Transverse colon (tissue), 4 donors: ENCODE measurements around the gene ADAM10. TPM values are rescaled to one million over a fixed set of nuclear protein-coding genes. Genes with fewer than 3 reads are reported as not detected.

ENCODE experiments used
- DNase-seq: peaks from one replicate; pipeline ENCODE4 v3.0.0-alpha.2; 2019
- H3K27ac ChIP-seq, 4 donors: fragments of 200-600 bp; sonication (generic); 2 replicates each; pipeline ENCODE4 v1.5.1; 2016 to 2018; ENCODE audit warnings: inconsistent platforms in 4 of 4
- H3K27me3 ChIP-seq: fragments of 200-600 bp; sonication (generic); 2 replicates; pipeline ENCODE4 v1.5.1; 2017; ENCODE audit warnings: inconsistent platforms
- H3K36me3 ChIP-seq, 4 donors: fragments of 200-600 bp; sonication (generic); 2 replicates each; pipeline ENCODE4 v1.5.1; 2017 to 2019; ENCODE audit warnings: inconsistent platforms in 4 of 4
- H3K4me1 ChIP-seq, 4 donors: fragments of 200-600 bp; sonication (generic); 2 replicates each; pipeline ENCODE4 v1.5.1; 2017 to 2020; ENCODE audit warnings: inconsistent platforms in 4 of 4
- H3K4me3 ChIP-seq, 4 donors: fragments of 200-600 bp; sonication (generic); 1 replicate in 1 of 4; 2 replicates in 3 of 4; pipeline versions ENCODE4 v1.5.1 to v1.6.1; 2017 to 2019; ENCODE audit warnings: inconsistent platforms in 4 of 4
- H3K9me3 ChIP-seq, 2 donors: fragments of 200-600 bp; sonication (generic); 2 replicates each; pipeline ENCODE4 v1.5.1; 2017 to 2019; ENCODE audit warnings: inconsistent platforms in 2 of 2
- CTCF ChIP-seq, 5 experiments: fragments of 200-600 bp in 3 of 5; fragments of 450-650 bp in 2 of 5; sonication (generic) in 3 of 5; IDR thresholded peaks; 1 replicate in 2 of 5; 2 replicates in 3 of 5; pipeline ENCODE4 v1.5.1; 2016 to 2017; ENCODE audit warnings: antibody characterized with exemption in 5 of 5, inconsistent platforms in 3 of 5, mild to moderate bottlenecking in 2 of 5, moderate library complexity in 1 of 5
- EP300 ChIP-seq: sonication (generic); formaldehyde crosslinking; IDR thresholded peaks from one replicate; pipeline ENCODE4 v1.6.1; 2017; ENCODE audit warnings: antibody characterized with exemption, low read depth
- POLR2A ChIP-seq: fragments of 450-650 bp; IDR thresholded peaks from one replicate; pipeline ENCODE4 v1.6.1; 2016; ENCODE audit warnings: antibody characterized with exemption, mild to moderate bottlenecking, moderate library complexity
- POLR2AphosphoS5 ChIP-seq, 3 donors: sonication (generic); formaldehyde crosslinking; IDR thresholded peaks; one replicate each; pipeline ENCODE4 v1.6.1; 2016; ENCODE audit warnings: antibody characterized with exemption in 3 of 3
- WGBS, 2 donors: methylation state at CpG; one replicate each; pipeline ENCODE4 v1.1.5; 2018; ENCODE audit warnings: low coverage in 1 of 2; 5-methylcytosine and 5-hydroxymethylcytosine counted together
- in situ Hi-C, 4 donors: fragments of 200-750 bp; cut with MboI; loops; one replicate each; pipeline versions ENCODE4 v1.15.0 to v1.15.1; 2017; ENCODE audit warnings: low sequenced_read_pairs in 3 of 4, low pct_ligation_motif_present in 1 of 4, low pct_unique_long_range_greater_than_20kb in 1 of 4
- intact Hi-C: fragments of 100-400 bp; cut with DNase I; formaldehyde crosslinking; loops from one replicate; pipeline ENCODE4 v1.15.1; 2023; ENCODE audit warnings: low total_unique reads
- total RNA-seq, 4 donors: library from RNA; depleted of rRNA; stranded (reverse); fragments of >200 nt; gene quantifications; one replicate each; pipeline ENCODE4 v1.1.0, GENCODE V29; 2016

Gene ADAM10
- total RNA-seq, 4 donors from 2014 or later: 45.3 to 941 (median 69.1) TPM

- no peak for TF ChIP-seq EP300
- TF ChIP-seq POLR2AphosphoS5 (IDR thresholded peaks at IDR 0.05): no peak
- TF ChIP-seq CTCF (IDR thresholded peaks at IDR 0.05): no peak
- no peak for TF ChIP-seq POLR2A
- H3K27ac ChIP-seq: no peak overlapping the region
- intact Hi-C loops: no loop called here
- in situ Hi-C loops: no loop called here
- H3K4me3 ChIP-seq: no peak overlapping the region
- peaks cover 0 to 9% (median 5%) of the 10 kb centered on the region in 4 donors for H3K4me1 ChIP-seq
- H3K36me3 ChIP-seq: no peaks in the 10 kb centered on the region
- 0% methylated on average over 1 of the region's 1 CpG for WGBS, 2 donors
- H3K27me3 ChIP-seq: no peaks in the 10 kb centered on the region
- no peak for DNase-seq
- no peaks in the 10 kb centered on the region for H3K9me3 ChIP-seq
Observed at GRCh38 chr15:58561321-58561720, 188.2 kb downstream of the ADAM10 start.

- Histone ChIP-seq H3K4me1 (peaks cover 0 to 19% (median 7%) of the 10 kb centered on the region in 4 donors), H3K27me3 (no peaks in the 10 kb centered on the region), H3K4me3 (no peak overlapping the region), H3K36me3 (no peaks in the 10 kb centered on the region), H3K27ac (peak overlapping the region in 2 of 4 donors; percentile 4 to 52), H3K9me3 (no peaks in the 10 kb centered on the region)
- WGBS, 2 donors: 64% methylated on average over 6 of the region's 6 CpGs
- in situ Hi-C loops: no loop called here
- DNase-seq: peak; percentile 50
- TF ChIP-seq POLR2AphosphoS5 (IDR thresholded peaks at IDR 0.05): no peak
- no peak for TF ChIP-seq EP300
- no peak for TF ChIP-seq POLR2A
- TF ChIP-seq CTCF (IDR thresholded peaks at IDR 0.05): no peak
- intact Hi-C loops: no loop called here
Observed at GRCh38 chr15:58559904-58560588, 189.5 kb downstream of the ADAM10 start.

GRCh38 chr15:58558777-58559176 lies 190.7 kb downstream of the ADAM10 start:
- WGBS, 2 donors: 85 to 100% methylated on average over 1 of the region's 1 CpG
- no peaks in the 10 kb centered on the region for H3K9me3 ChIP-seq

GRCh38 chr15:58556541-58556940 lies 193.0 kb downstream of the ADAM10 start:
- Histone ChIP-seq H3K4me1 (peaks cover 5 to 33% (median 18%) of the 10 kb centered on the region in 4 donors), H3K27ac (no peak overlapping the region), H3K27me3 (no peaks in the 10 kb centered on the region), H3K4me3 (no peak overlapping the region), H3K9me3 (no peaks in the 10 kb centered on the region), H3K36me3 (no peaks in the 10 kb centered on the region)
- DNase-seq: no peak
- intact Hi-C loops (no loop called here), in situ Hi-C loops (no loop called here)
- no peak for TF ChIP-seq POLR2A
- TF ChIP-seq POLR2AphosphoS5 (IDR thresholded peaks at IDR 0.05): no peak
- no peak for TF ChIP-seq EP300
- no peak for TF ChIP-seq CTCF (IDR thresholded peaks at IDR 0.05)
- WGBS, 2 donors: 59 to 76% methylated on average over 3 of the region's 3 CpGs

More at GRCh38 chr15:58558777-58559176, 190.7 kb downstream of the ADAM10 start:
- TF ChIP-seq POLR2AphosphoS5 (IDR thresholded peaks at IDR 0.05) (no peak), POLR2A (no peak), CTCF (IDR thresholded peaks at IDR 0.05) (no peak), EP300 (no peak)
- H3K27me3 ChIP-seq: no peaks in the 10 kb centered on the region
- DNase-seq: no peak
- intact Hi-C loops: no loop called here
- peaks cover 0 to 19% (median 7%) of the 10 kb centered on the region in 4 donors for H3K4me1 ChIP-seq
- H3K36me3 ChIP-seq: no peaks in the 10 kb centered on the region
- no peak overlapping the region for H3K27ac ChIP-seq
- in situ Hi-C loops: no loop called here
- no peak overlapping the region for H3K4me3 ChIP-seq
